Upper lobe of left lung (tissue), 6 donors: ENCODE results near the gene DENND1B. TPM values are rescaled to one million over a fixed set of nuclear protein-coding genes. Genes with fewer than 3 reads are reported as not detected.

Source experiments
- ATAC-seq, 2 donors: fragments of 200-7000 bp; cut with Tn5 transposase; one replicate each; pipeline ENCODE4 v1.9.1; 2022; ENCODE audit warnings: mild to moderate bottlenecking in 2 of 2, moderate library complexity in 2 of 2; ENCODE audit not compliant: low FRiP score in 2 of 2
- DNase-seq, 2 donors: peaks; one replicate each; pipeline ENCODE4 v3.0.0-alpha.2; 2019 to 2020
- H3K27ac ChIP-seq, 4 donors: fragments of 200-600 bp; sonication (generic); one replicate each; pipeline ENCODE4 v1.5.1; 2016 to 2019
- H3K27me3 ChIP-seq, 4 donors: fragments of 200-600 bp; sonication (generic); one replicate each; pipeline ENCODE4 v1.5.1; 2017 to 2019
- H3K36me3 ChIP-seq, 4 donors: fragments of 200-600 bp; sonication (generic); one replicate each; pipeline ENCODE4 v1.5.1; 2016 to 2019
- H3K4me1 ChIP-seq, 4 donors: fragments of 200-600 bp; sonication (generic); one replicate each; pipeline ENCODE4 v1.5.1; 2018 to 2019
- H3K4me3 ChIP-seq, 4 donors: fragments of 200-600 bp; sonication (generic); one replicate each; pipeline ENCODE4 v1.5.1; 2017 to 2019; ENCODE audit warnings: mild to moderate bottlenecking in 2 of 4, moderate library complexity in 1 of 4
- H3K9me3 ChIP-seq, 4 donors: fragments of 200-600 bp; sonication (generic); one replicate each; pipeline ENCODE4 v1.5.1; 2018 to 2019
- CTCF ChIP-seq, 6 experiments: fragments of 450-650 bp in 4 of 6; fragments of 200-600 bp in 2 of 6; sonication (generic) in 2 of 6; IDR thresholded peaks; one replicate each; pipeline ENCODE4 v1.5.1; 2016 to 2019; ENCODE audit warnings: antibody characterized with exemption in 6 of 6
- EP300 ChIP-seq, 4 donors: sonication (generic); formaldehyde crosslinking; IDR thresholded peaks; one replicate each; pipeline ENCODE4 v1.5.1; 2017; ENCODE audit warnings: antibody characterized with exemption in 4 of 4, control low read depth in 2 of 4
- POLR2A ChIP-seq, 4 donors: fragments of 450-650 bp; IDR thresholded peaks; one replicate each; pipeline ENCODE4 v1.5.1; 2016 to 2017; ENCODE audit warnings: antibody characterized with exemption in 4 of 4, mild to moderate bottlenecking in 2 of 4
- POLR2AphosphoS5 ChIP-seq, 2 donors: sonication (generic); formaldehyde crosslinking; IDR thresholded peaks; one replicate each; pipeline ENCODE4 v1.5.1; 2017; ENCODE audit warnings: antibody characterized with exemption in 2 of 2
- WGBS, 2 donors: methylation state at CpG; one replicate each; pipeline ENCODE4 v1.1.5; 2017 to 2018; 5-methylcytosine and 5-hydroxymethylcytosine counted together
- total RNA-seq, 6 donors: library from RNA; depleted of rRNA in 4 of 6; stranded (reverse); fragments of >200 nt in 4 of 6; gene quantifications; one replicate each; pipeline versions ENCODE4 v1.1.0 to v1.2.1, GENCODE V29; 2016 to 2021
- donor health status: DM: no; HTN: no; CAD: no; lungs with moderate emphysema.
- donor health status: DM: no; HTN: yes; CAD: no; lungs with severe emphysema.

The DENND1B gene
- total RNA-seq, 6 donors from 2014 or later: 14.9 to 39.1 (median 21.0) TPM

GRCh38 chr1:197773856-197774255, 1.4 kb downstream of the DENND1B start:
- no peak for ATAC-seq
- Histone ChIP-seq H3K27ac (peak overlapping the region in 3 of 4 donors; percentile 89 to 95 (median 91)), H3K36me3 (no peaks in the 10 kb centered on the region), H3K4me3 (peak overlapping the region in 3 of 4 donors; percentile 54 to 86 (median 84)), H3K27me3 (no peaks in the 10 kb centered on the region), H3K9me3 (no peaks in the 10 kb centered on the region), H3K4me1 (peaks cover 25 to 46% (median 28%) of the 10 kb centered on the region in 4 donors)
- TF ChIP-seq POLR2A (IDR thresholded peaks at IDR 0.05) (no peak), EP300 (IDR thresholded peaks at IDR 0.05) (no peak), CTCF (IDR thresholded peaks at IDR 0.05) (no peak), POLR2AphosphoS5 (IDR thresholded peaks at IDR 0.05) (no peak)
- WGBS, 2 donors: 5 to 17% methylated on average over 2 of the region's 2 CpGs
- DNase-seq: no peak

DNA sequence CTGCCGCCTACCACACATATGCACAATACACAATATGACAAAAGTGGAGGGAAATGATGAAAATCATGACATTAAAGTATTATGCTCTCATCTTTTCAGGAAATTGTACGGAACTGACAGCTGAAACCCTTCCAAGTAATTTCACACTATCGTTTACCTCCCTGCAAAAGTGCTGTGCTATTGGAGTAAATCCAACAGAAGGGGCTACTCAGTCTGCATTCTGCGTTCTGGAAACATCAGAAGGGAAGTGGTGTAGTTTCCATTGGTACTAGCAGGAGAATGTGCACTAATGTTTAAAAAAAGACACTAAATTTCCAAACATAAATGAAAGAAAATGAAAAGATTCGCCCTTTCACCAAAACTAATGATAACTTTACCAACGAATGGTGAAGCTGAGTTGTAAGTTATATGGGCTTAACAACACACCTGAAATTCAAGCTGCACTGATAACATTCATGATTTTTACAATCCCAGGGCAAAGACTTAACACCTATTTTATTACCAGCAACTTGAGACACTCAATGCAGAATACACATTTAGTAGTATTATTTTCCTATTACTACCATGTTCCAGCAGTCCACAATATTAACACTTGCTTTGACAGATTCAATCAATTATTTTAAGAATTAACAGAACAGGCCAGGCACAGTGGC, 3.2 kb downstream of the DENND1B start:
- 74 to 75% methylated on average over 6 of the region's 6 CpGs for WGBS, 2 donors
- H3K27me3 ChIP-seq: no peaks in the 10 kb centered on the region
- no peaks in the 10 kb centered on the region for H3K36me3 ChIP-seq
- ATAC-seq: no peak
- H3K9me3 ChIP-seq: no peaks in the 10 kb centered on the region
- no peak for TF ChIP-seq POLR2A (IDR thresholded peaks at IDR 0.05)
- TF ChIP-seq EP300 (IDR thresholded peaks at IDR 0.05): no peak
- no peak for TF ChIP-seq POLR2AphosphoS5 (IDR thresholded peaks at IDR 0.05)
- no peak for TF ChIP-seq CTCF (IDR thresholded peaks at IDR 0.05)
- no peak overlapping the region for H3K4me3 ChIP-seq
- DNase-seq: no peak
- no peak overlapping the region for H3K27ac ChIP-seq
- peaks cover 27 to 56% (median 29%) of the 10 kb centered on the region in 4 donors for H3K4me1 ChIP-seq

- H3K4me3 ChIP-seq: no peak overlapping the region
- peaks cover 27 to 50% (median 28%) of the 10 kb centered on the region in 4 donors for H3K4me1 ChIP-seq
- H3K27me3 ChIP-seq: no peaks in the 10 kb centered on the region
- DNase-seq (no peak), ATAC-seq (no peak)
- 98 to 100% methylated on average over 2 of the region's 2 CpGs for WGBS, 2 donors
- TF ChIP-seq EP300 (IDR thresholded peaks at IDR 0.05): no peak
- TF ChIP-seq POLR2AphosphoS5 (IDR thresholded peaks at IDR 0.05): no peak
- TF ChIP-seq POLR2A (IDR thresholded peaks at IDR 0.05): no peak
- H3K36me3 ChIP-seq: no peaks in the 10 kb centered on the region
- H3K9me3 ChIP-seq: no peaks in the 10 kb centered on the region
- H3K27ac ChIP-seq: no peak overlapping the region
Observed at GRCh38 chr1:197771386-197771785, 3.9 kb downstream of the DENND1B start.

DNA sequence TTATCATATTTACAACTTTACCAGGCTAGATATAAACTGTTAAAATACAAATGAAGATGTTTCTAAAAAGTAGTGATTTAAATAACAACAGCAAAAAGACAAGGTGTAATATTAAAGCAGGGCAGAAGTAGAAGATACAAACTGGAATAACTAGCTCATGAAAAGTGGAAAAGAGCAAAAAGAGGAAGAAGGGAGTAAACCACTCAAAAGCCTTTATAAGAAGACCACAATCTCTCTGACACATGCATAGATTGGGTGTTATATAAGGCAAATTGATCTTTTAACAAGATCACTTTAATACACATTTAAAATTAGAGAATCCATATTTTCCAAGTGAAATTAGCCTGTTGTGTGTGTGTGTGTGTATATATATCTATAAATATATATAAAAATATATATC, 5.0 kb downstream of the DENND1B start:
- DNase-seq: no peak
- Histone ChIP-seq H3K4me1 (peaks cover 19 to 39% (median 22%) of the 10 kb centered on the region in 4 donors), H3K36me3 (no peaks in the 10 kb centered on the region), H3K27me3 (no peaks in the 10 kb centered on the region), H3K4me3 (no peak overlapping the region), H3K27ac (no peak overlapping the region), H3K9me3 (no peaks in the 10 kb centered on the region)
- no peak for ATAC-seq
- TF ChIP-seq CTCF (IDR thresholded peaks at IDR 0.05) (no peak), EP300 (IDR thresholded peaks at IDR 0.05) (no peak), POLR2AphosphoS5 (IDR thresholded peaks at IDR 0.05) (no peak), POLR2A (IDR thresholded peaks at IDR 0.05) (no peak)

GRCh38 chr1:197769287-197769686, 6.0 kb downstream of the DENND1B start:
- Histone ChIP-seq H3K4me1 (peaks cover 18 to 37% (median 22%) of the 10 kb centered on the region in 4 donors), H3K4me3 (no peak overlapping the region), H3K27ac (no peak overlapping the region), H3K27me3 (no peaks in the 10 kb centered on the region), H3K36me3 (no peaks in the 10 kb centered on the region), H3K9me3 (no peaks in the 10 kb centered on the region)
- 93% methylated on average over 4 of the region's 4 CpGs for WGBS, 2 donors
- DNase-seq (no peak), ATAC-seq (no peak)
- no peak for TF ChIP-seq POLR2AphosphoS5 (IDR thresholded peaks at IDR 0.05)
- TF ChIP-seq CTCF (IDR thresholded peaks at IDR 0.05): no peak
- TF ChIP-seq EP300 (IDR thresholded peaks at IDR 0.05): no peak
- TF ChIP-seq POLR2A (IDR thresholded peaks at IDR 0.05): no peak
